Chondrocyte (in vitro differentiated cells): ENCODE results near the gene MDC1. TPM values are rescaled to one million over a fixed set of nuclear protein-coding genes. Genes with fewer than 3 reads are reported as not detected.
A peak's percentile ranks its signal among the peaks of the same experiment; 100 is the strongest.

Experiments used
- DNase-seq: peaks from one replicate; pipeline ENCODE4 v3.0.0; 2021; ENCODE audit warnings: mixed read lengths, low spot score
- H3K27ac Mint-ChIP-seq: one replicate; pipeline ENCODE4 v1.8.0; 2021; ENCODE audit warnings: mild to moderate bottlenecking, moderate library complexity, mixed read lengths; ENCODE audit not compliant: unreplicated experiment
- H3K27me3 Mint-ChIP-seq: 2 replicates; pipeline ENCODE4 v1.8.0; 2021; ENCODE audit warnings: low read depth, mixed read lengths
- H3K36me3 Mint-ChIP-seq: 2 replicates; pipeline ENCODE4 v1.8.0; 2021; ENCODE audit warnings: low read depth, mixed read lengths
- H3K4me1 Mint-ChIP-seq: 2 replicates; pipeline ENCODE4 v1.8.0; 2021; ENCODE audit warnings: low read depth, mild to moderate bottlenecking, mixed read lengths
- H3K4me3 Mint-ChIP-seq: one replicate; pipeline ENCODE4 v1.8.0; 2021; ENCODE audit warnings: mild to moderate bottlenecking, moderate library complexity, mixed read lengths; ENCODE audit not compliant: unreplicated experiment
- H3K9me3 Mint-ChIP-seq: 2 replicates; pipeline ENCODE4 v1.8.0; 2021; ENCODE audit warnings: low read depth, mixed read lengths
- CTCF ChIP-seq: fragments of 200-600 bp; sonication (generic); IDR thresholded peaks from 2 replicates; pipeline ENCODE4 v1.5.0; 2021; ENCODE audit warnings: antibody characterized with exemption, mild to moderate bottlenecking, moderate library complexity
- total RNA-seq: library from RNA; stranded (reverse); gene quantifications from 3 replicates; pipeline ENCODE4 v1.2.1, GENCODE V29; 2021

MDC1 gene
- total RNA-seq, 1 donor from 2014 or later, result 33.5 TPM

DNA sequence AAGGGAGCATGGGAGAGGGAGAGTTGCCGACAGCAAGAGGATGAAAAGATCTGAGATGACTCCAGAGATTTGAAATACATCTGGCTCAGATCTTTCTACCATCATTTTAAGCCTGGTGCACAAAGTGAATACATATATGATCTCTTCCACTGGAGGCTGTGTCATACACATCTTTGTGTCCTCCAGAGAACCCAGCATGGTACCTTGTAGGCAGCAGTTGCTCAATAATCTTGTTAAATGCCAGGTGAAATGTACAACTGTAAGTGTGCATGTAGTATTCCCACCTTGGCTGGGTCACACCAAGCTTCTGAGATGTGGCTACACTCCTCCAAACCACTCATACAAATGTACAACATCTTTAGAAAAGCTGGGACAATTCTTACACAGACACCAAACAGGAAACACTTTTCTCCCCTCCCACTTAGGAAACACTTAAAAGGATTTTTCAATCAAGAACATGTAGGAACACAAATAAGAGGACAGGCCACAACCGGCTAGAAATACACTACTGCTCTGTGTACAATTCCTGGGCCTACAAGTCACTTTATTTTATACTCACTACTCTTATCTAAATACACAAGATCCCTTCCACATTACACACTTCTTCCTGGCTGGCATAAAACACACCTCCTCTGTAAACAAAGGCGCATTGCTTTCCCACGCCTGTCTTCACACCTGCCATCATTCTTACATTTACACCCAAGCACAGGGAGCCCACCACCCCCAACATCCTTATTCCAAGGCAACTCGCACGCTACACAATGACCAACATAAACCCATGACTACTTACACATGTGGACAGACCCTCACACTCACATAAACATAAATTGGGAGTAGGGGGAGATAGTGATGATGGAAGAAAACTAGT, 31.1 kb upstream of the MDC1 start:
- Mint-ChIP-seq H3K9me3 (no peaks in the 10 kb centered on the region), H3K4me3 (no peak overlapping the region), H3K4me1 (peaks cover 68% of the 10 kb centered on the region), H3K27me3 (no peaks in the 10 kb centered on the region), H3K36me3 (peaks cover 9% of the 10 kb centered on the region), H3K27ac (peak overlapping the region; percentile 95)
- TF ChIP-seq CTCF, result no peak
- DNase-seq, result no peak

GRCh38 chr6:30747300-30747687, 30.2 kb upstream of the MDC1 start:
- H3K9me3 Mint-ChIP-seq, result no peaks in the 10 kb centered on the region
- peak overlapping the region; percentile 38 for H3K4me3 Mint-ChIP-seq
- peaks cover 61% of the 10 kb centered on the region for H3K4me1 Mint-ChIP-seq

GRCh38 chr6:30744054-30744805, 27.1 kb upstream of the MDC1 start, which contains the start of gene IER3:
IER3 (minus strand) TSS chr6:30744547; CDS start chr6:30744518, 29 bp downstream.
- Mint-ChIP-seq H3K4me1 (peaks cover 64% of the 10 kb centered on the region), H3K9me3 (no peaks in the 10 kb centered on the region), H3K27ac (peak within 1 kb of the TSS; percentile 93), H3K36me3 (peaks cover 16% of the 10 kb centered on the region), H3K4me3 (peak within 1 kb of the TSS; percentile 93), H3K27me3 (no peaks in the 10 kb centered on the region)
- peak; percentile 97 for DNase-seq
- TF ChIP-seq CTCF, result peak; percentile 82

More at GRCh38 chr6:30747300-30747687, 30.2 kb upstream of the MDC1 start:
- peaks cover 13% of the 10 kb centered on the region for H3K36me3 Mint-ChIP-seq
- no peak for DNase-seq
- H3K27ac Mint-ChIP-seq, result peak overlapping the region; percentile 95
- no peak for TF ChIP-seq CTCF
- no peaks in the 10 kb centered on the region for H3K27me3 Mint-ChIP-seq

DNA sequence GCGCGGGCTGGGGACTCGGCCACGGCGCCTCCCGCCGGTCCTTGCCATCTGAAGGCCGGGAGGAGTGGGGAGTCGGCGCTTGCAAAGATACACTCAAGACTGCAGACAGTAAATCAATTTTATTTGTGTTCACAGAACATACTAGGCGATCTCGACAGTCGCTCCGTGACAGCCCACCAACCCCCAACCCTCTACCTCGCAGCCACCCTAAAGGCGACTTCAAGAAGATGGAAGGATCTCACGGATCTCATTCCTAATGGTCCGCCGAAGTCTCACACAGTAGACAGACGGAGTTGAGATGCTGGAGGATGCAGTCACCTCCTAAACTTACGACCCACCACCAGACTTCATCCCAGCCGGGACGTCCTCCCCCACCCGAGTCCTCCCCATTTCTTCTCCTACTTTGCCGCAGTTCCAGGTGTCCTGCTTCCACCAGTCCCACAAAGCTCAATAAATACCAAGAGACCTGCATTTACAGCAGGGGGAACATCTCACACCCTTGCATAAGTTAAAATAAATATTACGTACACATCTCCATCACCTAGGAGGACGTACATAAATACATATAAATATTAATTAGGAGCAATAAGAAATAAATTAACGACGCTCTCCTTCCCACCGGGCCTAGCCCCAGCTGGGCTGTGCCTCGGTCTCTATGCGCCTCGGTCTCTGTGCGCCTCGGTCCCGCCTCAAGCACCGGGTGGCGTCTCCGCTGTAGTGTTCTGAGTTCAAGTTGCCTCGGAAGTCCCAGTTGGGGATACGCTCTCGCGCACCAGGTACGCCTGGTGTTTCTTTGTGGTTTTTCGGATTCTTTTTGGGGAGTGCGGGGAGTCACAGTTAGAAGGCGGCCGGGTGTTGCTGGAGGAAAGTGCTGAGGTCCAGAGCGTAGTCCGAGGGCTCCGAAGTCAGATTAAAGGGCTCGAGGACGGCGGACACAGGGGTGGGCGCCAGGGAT, 26.3 kb upstream of the MDC1 start:
- H3K36me3 Mint-ChIP-seq, result peaks cover 21% of the 10 kb centered on the region
- TF ChIP-seq CTCF, result no peak
- H3K4me1 Mint-ChIP-seq, result peaks cover 64% of the 10 kb centered on the region
- H3K27ac Mint-ChIP-seq, result peak overlapping the region; percentile 93
- peak overlapping the region; percentile 93 for H3K4me3 Mint-ChIP-seq
- no peaks in the 10 kb centered on the region for H3K27me3 Mint-ChIP-seq
- DNase-seq, result no peak
- no peaks in the 10 kb centered on the region for H3K9me3 Mint-ChIP-seq
